B cell (primary cell): ENCODE measurements around the gene TET2. TPM values are rescaled to one million over a fixed set of nuclear protein-coding genes. Genes with fewer than 3 reads are reported as not detected.

ENCODE experiments used
- ATAC-seq: fragments of 200-7000 bp; cut with Tn5 transposase; one replicate; pipeline ENCODE4 v1.10.0; 2021; ENCODE audit warnings: low read depth, mild to moderate bottlenecking, moderate number of reproducible peaks, moderate library complexity
- CTCF ChIA-PET: fragments of 350-600 bp; sonication (Branson Sonifier 250); formaldehyde crosslinking; loops from one replicate; lab custom pipeline; 2021; ENCODE audit warnings: antibody characterized with exemption, inconsistent platforms; lab: Charles Lee
- POLR2A ChIA-PET: fragments of 350-600 bp; sonication (Branson Sonifier 250); formaldehyde crosslinking; loops from one replicate; lab custom pipeline; 2021; ENCODE audit warnings: antibody characterized with exemption; lab: Charles Lee
- DNase-seq: peaks from one replicate; pipeline ENCODE4 v3.0.0; 2013
- H2AFZ ChIP-seq: 2 replicates; pipeline ENCODE4 v1.6.1; 2012; ENCODE audit warnings: mild to moderate bottlenecking, low read depth, low read length; ENCODE audit not compliant: insufficient read depth, poor library complexity, severe bottlenecking
- H3K27ac ChIP-seq, 2 donors: 1 replicate in 1 of 2; 2 replicates in 1 of 2; pipeline ENCODE4 v1.5.1; 2012 to 2013; ENCODE audit warnings: low read length in 2 of 2, mild to moderate bottlenecking in 2 of 2, moderate library complexity in 1 of 2
- H3K27me3 ChIP-seq, 4 experiments: fragments of 200-600 bp in 1 of 4; sonication (generic) in 1 of 4; replicated peaks in 1 of 4; 1 replicate in 2 of 4; 2 replicates in 2 of 4; pipeline versions ENCODE4 v1.6.1 to v1.7.0; 2013 to 2016; ENCODE audit warnings: low read length in 3 of 4, mild to moderate bottlenecking in 2 of 4, mixed read lengths in 1 of 4, moderate library complexity in 1 of 4; ENCODE audit not compliant: insufficient read depth in 4 of 4, control insufficient read depth in 3 of 4; ENCODE audit errors: control extremely low read depth in 1 of 4
- H3K36me3 ChIP-seq, 2 experiments: replicated peaks in 1 of 2; 1 replicate in 1 of 2; 2 replicates in 1 of 2; pipeline versions ENCODE4 v1.6.1 to v1.7.1; 2013; ENCODE audit warnings: low read length in 1 of 2; ENCODE audit not compliant: insufficient read depth in 2 of 2, control insufficient read depth in 1 of 2; ENCODE audit errors: control extremely low read depth in 1 of 2, extremely low read depth in 1 of 2
- H3K4me1 ChIP-seq, 2 donors: fragments of 200-600 bp in 1 of 2; sonication (generic) in 1 of 2; 1 replicate in 1 of 2; 2 replicates in 1 of 2; pipeline versions ENCODE4 v1.5.1 to v1.6.1; 2013 to 2017; ENCODE audit warnings: low read length in 2 of 2; ENCODE audit not compliant: control insufficient read depth in 2 of 2, insufficient read depth in 2 of 2
- H3K4me2 ChIP-seq: replicated peaks from 2 replicates; pipeline ENCODE3; 2012; ENCODE audit warnings: mild to moderate bottlenecking, low read depth, low read length; ENCODE audit not compliant: poor library complexity, severe bottlenecking
- H3K4me3 ChIP-seq, 5 experiments: fragments of 200-600 bp in 1 of 5; sonication (generic) in 1 of 5; 1 replicate in 3 of 5; 2 replicates in 2 of 5; pipeline versions ENCODE4 v1.5.1 to v1.7.0; 2011 to 2016; ENCODE audit warnings: low read length in 4 of 5, mild to moderate bottlenecking in 4 of 5, low read depth in 2 of 5, control low read depth in 1 of 5, moderate library complexity in 1 of 5; ENCODE audit not compliant: insufficient read depth in 1 of 5; ENCODE audit errors: control extremely low read depth in 1 of 5, extremely low read depth in 1 of 5
- H3K79me2 ChIP-seq: fragments of 200-600 bp; sonication (generic); one replicate; pipeline ENCODE4 v1.6.0; 2016; ENCODE audit warnings: low read length; ENCODE audit not compliant: control insufficient read depth, insufficient read depth
- H3K9ac ChIP-seq: fragments of 200-600 bp; sonication (generic); 2 replicates; pipeline ENCODE4 v1.6.1; 2017; ENCODE audit warnings: mild to moderate bottlenecking, low read length, moderate library complexity
- H3K9me3 ChIP-seq, 3 donors: one replicate each; pipeline versions ENCODE4 v1.6.1 to v1.7.1; 2013; ENCODE audit warnings: low read length in 2 of 3; ENCODE audit not compliant: control insufficient read depth in 2 of 3, insufficient read depth in 1 of 3; ENCODE audit errors: control extremely low read depth in 1 of 3
- H4K20me1 ChIP-seq: 2 replicates; pipeline ENCODE4 v1.6.0; 2012; ENCODE audit warnings: mild to moderate bottlenecking, low read length; ENCODE audit not compliant: insufficient read depth, control insufficient read depth, poor library complexity, severe bottlenecking
- H3K27ac Mint-ChIP-seq: one replicate; pipeline ENCODE4 v1.8.0; 2021; ENCODE audit warnings: mixed read lengths
- H3K27me3 Mint-ChIP-seq: one replicate; pipeline ENCODE4 v1.8.0; 2021; ENCODE audit warnings: mixed read lengths
- H3K4me1 Mint-ChIP-seq: one replicate; pipeline ENCODE4 v1.8.0; 2021; ENCODE audit warnings: mixed read lengths
- H3K4me3 Mint-ChIP-seq: one replicate; pipeline ENCODE4 v1.8.0; 2021; ENCODE audit warnings: mixed read lengths
- H3K9me3 Mint-ChIP-seq: one replicate; pipeline ENCODE4 v1.8.0; 2022; ENCODE audit warnings: mixed read lengths; ENCODE audit not compliant: insufficient read depth
- EZH2 ChIP-seq: IDR thresholded peaks from 2 replicates; pipeline ENCODE4 v1.6.1; 2012; ENCODE audit warnings: borderline replicate concordance, low read depth, mild to moderate bottlenecking, moderate library complexity, low read length; ENCODE audit not compliant: insufficient read depth, poor library complexity, severe bottlenecking
- WGBS: methylation state at CpG from one replicate; pipeline ENCODE4 v1.1.5; 2013; ENCODE audit warnings: missing lambda C conversion rate; ENCODE audit not compliant: insufficient coverage; 5-methylcytosine and 5-hydroxymethylcytosine counted together
- intact Hi-C: fragments of 100-400 bp; cut with micrococcal nuclease; formaldehyde crosslinking; loops from one replicate; pipeline ENCODE4 v1.10.0; 2022
- polyA plus RNA-seq: library from polyadenylated mRNA; depleted of rRNA; stranded (reverse); fragments of >200 nt; gene quantifications from 2 replicates; pipeline ENCODE4 v1.2.3, GENCODE V29; 2012
- total RNA-seq, 2 donors: library from RNA; stranded (reverse); fragments of 120-200 nt in 1 of 2; gene quantifications; 1 replicate in 1 of 2; 2 replicates in 1 of 2; pipeline versions ENCODE4 v1.2.3 to v1.2.4, GENCODE V29; 2013 to 2022
- TF ChIP-seq, protein P1 (sequence below): fragments of 200-600 bp; IDR thresholded peaks from one replicate; pipeline ENCODE4 v1.8.0; 2022; ENCODE audit warnings: antibody characterized with exemption, mild to moderate bottlenecking

Gene TET2
- total and polyA plus RNA-seq, 2 donors (not counting 1 experiment from before 2014, with no cell fraction given) = 7.1 to 56.8 TPM

DNA sequence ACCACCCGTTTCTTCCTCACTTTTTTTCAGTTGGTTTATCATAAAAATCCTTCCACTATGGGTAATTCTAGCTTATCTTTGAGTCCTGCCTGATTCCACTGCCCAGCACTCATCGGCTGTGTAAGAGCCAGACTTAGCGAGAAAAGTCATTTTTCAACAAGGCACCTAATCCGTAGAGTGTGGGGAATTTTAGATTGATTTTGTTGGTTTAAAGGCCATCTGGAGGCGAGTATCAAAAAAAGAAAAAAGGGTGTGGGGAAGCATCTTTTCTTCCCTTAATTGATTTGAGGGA is 134.4 kb downstream of the TET2 start:
- H3K27ac ChIP-seq = no peak overlapping the region
- peaks cover 0 to 1% (median 0%) of the 10 kb centered on the region in 3 donors for H3K9me3 ChIP-seq
- H3K4me1 ChIP-seq = no peaks in the 10 kb centered on the region
- H3K4me3 ChIP-seq = no peak overlapping the region
- Mint-ChIP-seq H3K4me3 (no peak overlapping the region), H3K27ac (no peak overlapping the region), H3K4me1 (peaks cover 3% of the 10 kb centered on the region), H3K27me3 (no peaks in the 10 kb centered on the region), H3K9me3 (no peaks in the 10 kb centered on the region)
- H3K79me2 ChIP-seq = no peaks in the 10 kb centered on the region
- ChIA-PET POLR2A (no interaction called here), CTCF (interaction anchor here (0.6 kb wide), 1 partner anchor 138 kb away, joined by 3 read pairs; no protein-coding TSS in a partner anchor)
- H3K4me2 ChIP-seq = no peak overlapping the region
- no peak for TF ChIP-seq EZH2
- TF ChIP-seq, protein P1, sequence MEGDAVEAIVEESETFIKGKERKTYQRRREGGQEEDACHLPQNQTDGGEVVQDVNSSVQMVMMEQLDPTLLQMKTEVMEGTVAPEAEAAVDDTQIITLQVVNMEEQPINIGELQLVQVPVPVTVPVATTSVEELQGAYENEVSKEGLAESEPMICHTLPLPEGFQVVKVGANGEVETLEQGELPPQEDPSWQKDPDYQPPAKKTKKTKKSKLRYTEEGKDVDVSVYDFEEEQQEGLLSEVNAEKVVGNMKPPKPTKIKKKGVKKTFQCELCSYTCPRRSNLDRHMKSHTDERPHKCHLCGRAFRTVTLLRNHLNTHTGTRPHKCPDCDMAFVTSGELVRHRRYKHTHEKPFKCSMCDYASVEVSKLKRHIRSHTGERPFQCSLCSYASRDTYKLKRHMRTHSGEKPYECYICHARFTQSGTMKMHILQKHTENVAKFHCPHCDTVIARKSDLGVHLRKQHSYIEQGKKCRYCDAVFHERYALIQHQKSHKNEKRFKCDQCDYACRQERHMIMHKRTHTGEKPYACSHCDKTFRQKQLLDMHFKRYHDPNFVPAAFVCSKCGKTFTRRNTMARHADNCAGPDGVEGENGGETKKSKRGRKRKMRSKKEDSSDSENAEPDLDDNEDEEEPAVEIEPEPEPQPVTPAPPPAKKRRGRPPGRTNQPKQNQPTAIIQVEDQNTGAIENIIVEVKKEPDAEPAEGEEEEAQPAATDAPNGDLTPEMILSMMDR = no peak
- H3K27me3 ChIP-seq = no peaks in the 10 kb centered on the region
- no peak overlapping the region for H2AFZ ChIP-seq
- no peaks in the 10 kb centered on the region for H4K20me1 ChIP-seq
- 100% methylated on average over 1 of the region's 5 CpGs for WGBS
- intact Hi-C loops = no loop called here
- H3K36me3 ChIP-seq = peaks cover 0 to 5% of the 10 kb centered on the region in 2 experiments
- no peak for DNase-seq
- no peak overlapping the region for H3K9ac ChIP-seq
- ATAC-seq = no peak

DNA sequence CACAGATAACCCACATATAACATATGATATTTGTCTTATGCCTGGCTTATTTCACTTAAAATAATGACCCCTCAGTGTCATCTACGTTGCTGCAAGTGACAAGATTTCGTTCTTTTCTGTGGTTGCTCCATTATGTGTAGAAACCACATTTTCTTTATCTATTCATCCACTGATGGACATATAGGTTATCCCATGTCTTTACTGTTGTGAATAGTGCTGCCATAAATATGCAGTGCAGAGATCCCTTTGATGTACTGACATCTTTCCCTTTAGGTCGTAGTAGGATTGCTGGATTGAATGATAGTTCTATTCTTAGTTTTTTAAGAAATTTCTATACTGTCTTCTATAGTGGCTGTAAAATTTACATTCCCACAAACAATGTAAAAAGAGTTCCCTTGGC is 135.8 kb downstream of the TET2 start:
- H3K36me3 ChIP-seq = no peaks in the 10 kb centered on the region
- H3K4me1 ChIP-seq = no peaks in the 10 kb centered on the region
- H3K27ac Mint-ChIP-seq = no peak overlapping the region
- peaks cover 2 to 4% (median 3%) of the 10 kb centered on the region in 3 donors for H3K9me3 ChIP-seq
- H3K4me1 Mint-ChIP-seq = no peaks in the 10 kb centered on the region
- no peak overlapping the region for H3K4me3 Mint-ChIP-seq
- DNase-seq (no peak), ATAC-seq (no peak)
- intact Hi-C loops = no loop called here
- H3K4me3 ChIP-seq = no peak overlapping the region
- no peaks in the 10 kb centered on the region for H4K20me1 ChIP-seq
- no peak overlapping the region for H2AFZ ChIP-seq
- H3K9ac ChIP-seq = no peak overlapping the region
- ChIA-PET CTCF (no interaction called here), POLR2A (no interaction called here)
- peaks cover 4% of the 10 kb centered on the region for H3K9me3 Mint-ChIP-seq
- H3K27me3 Mint-ChIP-seq = no peaks in the 10 kb centered on the region
- no CpG with 5 or more reads among the region's 3 CpGs for WGBS
- TF ChIP-seq, protein P1 = no peak
- no peak for TF ChIP-seq EZH2
- no peaks in the 10 kb centered on the region for H3K79me2 ChIP-seq
- H3K27ac ChIP-seq = no peak overlapping the region
- H3K4me2 ChIP-seq = no peak overlapping the region
- H3K27me3 ChIP-seq = no peaks in the 10 kb centered on the region
